GM18951 (cell line): ENCODE data around the gene AP3D1.

Source experiments
- POLR2A ChIP-seq: IDR thresholded peaks from 4 replicates; pipeline ENCODE4 v1.6.1; 2011; ENCODE audit warnings: mild to moderate bottlenecking; ENCODE audit not compliant: insufficient read length, insufficient read depth; ENCODE audit errors: extremely low read depth
- in situ Hi-C: fragments of 300-500 bp; cut with MboI; formaldehyde crosslinking; loops from one replicate; pipeline ENCODE4 v1.12.0; 2022; ENCODE audit warnings: low sequenced_read_pairs, mixed read lengths, inconsistent platforms; ENCODE audit not compliant: unreplicated experiment

AP3D1 gene

GRCh38 chr19:2055931-2056836 lies 95.2 kb downstream of the AP3D1 start:
- in situ Hi-C loops, result no loop called here
- TF ChIP-seq POLR2A, result peak; percentile 33

- in situ Hi-C loops, result no loop called here
- no peak for TF ChIP-seq POLR2A
These were observed 96.6 kb downstream of the AP3D1 start for GRCh38 chr19:2054763-2055162.

- no peak for TF ChIP-seq POLR2A
- in situ Hi-C loops, result no loop called here
These were observed 97.6 kb downstream of the AP3D1 start for GRCh38 chr19:2053601-2054389.

GRCh38 chr19:2051773-2052704 lies 99.3 kb downstream of the AP3D1 start:
- in situ Hi-C loops, result no loop called here
- TF ChIP-seq POLR2A, result no peak

- in situ Hi-C loops, result no loop called here
- TF ChIP-seq POLR2A, result peak; percentile 100
These were observed 100.2 kb downstream of the AP3D1 start, which contains the start of gene MKNK2 for GRCh38 chr19:2050991-2051772. MKNK2 (minus strand) TSS chr19:2051244; CDS start chr19:2050851, 393 bp downstream.
